OCI-LY7 (cell line): ENCODE results near the gene MOB3B. TPM values are rescaled to one million over a fixed set of nuclear protein-coding genes. Genes with fewer than 3 reads are reported as not detected.
A peak's percentile ranks its signal among the peaks of the same experiment; 100 is the strongest.

Experiments used
- BruUV-seq: library from RNA; stranded (reverse); fragments of 400-500 nt; replicated peaks from 2 replicates; lab custom pipeline; 2021; lab: Mats Ljungman, UMichigan
- CTCF ChIA-PET: fragments of 300-600 bp; sonication (Branson Sonifier 250); formaldehyde crosslinking; loops from one replicate; lab custom pipeline; 2022; ENCODE audit warnings: antibody characterized with exemption; ENCODE audit not compliant: unreplicated experiment; lab: Charles Lee
- POLR2A ChIA-PET: fragments of 300-600 bp; sonication (Branson Sonifier 250); formaldehyde crosslinking; loops from one replicate; lab custom pipeline; 2022; ENCODE audit warnings: antibody characterized with exemption; lab: Charles Lee
- DNase-seq: peaks from one replicate; pipeline ENCODE4 v3.0.0-alpha.2; 2015; ENCODE audit warnings: low spot score
- H2AFZ ChIP-seq: fragments of 200-600 bp; sonication (generic), shearing (Covaris generic); 2 replicates; pipeline ENCODE4 v1.6.1; 2014; ENCODE audit warnings: mild to moderate bottlenecking, antibody characterized with exemption, low read length, moderate library complexity
- H3K27ac ChIP-seq: fragments of 200-600 bp; sonication (generic); 2 replicates; pipeline ENCODE4 v1.5.1; 2014; ENCODE audit warnings: mixed run types, low read depth, mild to moderate bottlenecking, moderate library complexity, low read length, inconsistent platforms; ENCODE audit not compliant: poor library complexity, severe bottlenecking
- H3K36me3 ChIP-seq: fragments of 200-600 bp; sonication (generic); 2 replicates; pipeline ENCODE4 v1.6.1; 2014; ENCODE audit warnings: mild to moderate bottlenecking, antibody characterized with exemption, low read length, moderate library complexity, mixed read lengths; ENCODE audit not compliant: insufficient read depth
- H3K4me1 ChIP-seq: fragments of 200-600 bp; sonication (generic); 2 replicates; pipeline ENCODE4 v1.5.1; 2014; ENCODE audit warnings: mild to moderate bottlenecking, low read length; ENCODE audit not compliant: insufficient read depth, poor library complexity, severe bottlenecking
- H3K4me2 ChIP-seq: fragments of 200-600 bp; sonication (generic); 2 replicates; pipeline ENCODE4 v1.6.1; 2014; ENCODE audit warnings: mild to moderate bottlenecking, low read length
- H3K4me3 ChIP-seq: fragments of 200-600 bp; sonication (generic); 2 replicates; pipeline ENCODE4 v1.5.1; 2014; ENCODE audit warnings: mild to moderate bottlenecking, low read depth, low read length; ENCODE audit not compliant: poor library complexity, severe bottlenecking
- H3K79me2 ChIP-seq: fragments of 200-600 bp; sonication (generic); 2 replicates; pipeline ENCODE4 v1.6.1; 2016; ENCODE audit warnings: low read depth, mild to moderate bottlenecking, low read length, moderate library complexity, mixed read lengths; ENCODE audit not compliant: insufficient read depth
- H3K9me2 ChIP-seq: fragments of 200-600 bp; sonication (generic); 2 replicates; pipeline ENCODE4 v1.6.1; 2016; ENCODE audit warnings: mild to moderate bottlenecking, low read length, mixed read lengths; ENCODE audit not compliant: insufficient read depth
- H3K9me3 ChIP-seq: fragments of 200-600 bp; sonication (generic); 2 replicates; pipeline ENCODE4 v1.6.1; 2014; ENCODE audit warnings: mild to moderate bottlenecking, mixed run types, low read length, mixed read lengths
- H4K20me1 ChIP-seq: fragments of 200-600 bp; sonication (generic); 2 replicates; pipeline ENCODE4 v1.6.1; 2014; ENCODE audit warnings: mild to moderate bottlenecking, antibody characterized with exemption, low read length, moderate library complexity, mixed read lengths; ENCODE audit not compliant: insufficient read depth
- EZH2phosphoT487 ChIP-seq: fragments of 200-600 bp; sonication (generic); IDR thresholded peaks from 2 replicates; pipeline ENCODE4 v1.6.1; 2018; ENCODE audit warnings: low read depth, borderline replicate concordance, mild to moderate bottlenecking, mixed run types, antibody characterized with exemption, low read length, moderate library complexity, mixed read lengths
- intact Hi-C: fragments of 100-400 bp; cut with micrococcal nuclease; formaldehyde crosslinking; loops from one replicate; pipeline ENCODE4 v1.10.0; 2022; ENCODE audit not compliant: unreplicated experiment
- total RNA-seq, 2 experiments: library from RNA; depleted of rRNA in 1 of 2; stranded (reverse); fragments of >200 nt in 1 of 2; shearing (Covaris generic) in 1 of 2; gene quantifications; 2 replicates each; pipeline ENCODE4 v1.2.3, GENCODE V29; 2014 to 2022
- TF ChIP-seq, protein P1 (sequence below): fragments of 200-600 bp; sonication (generic); conservative IDR thresholded peaks from 2 replicates; pipeline ENCODE4 v1.5.1; 2014; ENCODE audit warnings: mild to moderate bottlenecking, antibody characterized with exemption, low read length, moderate library complexity, mixed read lengths

Gene MOB3B
- total RNA-seq, 2 experiments from 2014 or later: 0.04 TPM; not detected in 1

DNA sequence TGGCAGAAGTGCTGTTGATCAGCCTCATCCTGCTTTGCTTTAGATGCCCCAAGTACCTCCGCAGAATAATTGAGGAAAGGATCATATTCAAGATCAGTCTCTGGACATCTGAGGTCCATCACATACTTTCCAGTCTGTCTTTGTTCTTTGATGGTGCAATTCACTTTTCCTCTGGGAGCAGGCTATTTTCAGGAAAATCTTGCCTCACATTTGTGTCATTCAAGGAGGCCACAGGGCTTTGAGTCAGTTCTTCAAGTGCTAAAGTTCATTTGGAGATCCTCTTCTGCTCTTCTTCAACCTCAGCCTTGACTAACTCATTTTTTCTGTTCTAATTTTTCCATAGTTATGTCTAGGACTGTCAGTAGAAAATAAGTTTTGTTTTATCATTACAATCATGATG is 251.2 kb downstream of the MOB3B start:
- BruUV-seq: no TSS peak
- H3K36me3 ChIP-seq: no peaks in the 10 kb centered on the region
- no peak for DNase-seq
- no peak for TF ChIP-seq EZH2phosphoT487
- TF ChIP-seq, protein P1, sequence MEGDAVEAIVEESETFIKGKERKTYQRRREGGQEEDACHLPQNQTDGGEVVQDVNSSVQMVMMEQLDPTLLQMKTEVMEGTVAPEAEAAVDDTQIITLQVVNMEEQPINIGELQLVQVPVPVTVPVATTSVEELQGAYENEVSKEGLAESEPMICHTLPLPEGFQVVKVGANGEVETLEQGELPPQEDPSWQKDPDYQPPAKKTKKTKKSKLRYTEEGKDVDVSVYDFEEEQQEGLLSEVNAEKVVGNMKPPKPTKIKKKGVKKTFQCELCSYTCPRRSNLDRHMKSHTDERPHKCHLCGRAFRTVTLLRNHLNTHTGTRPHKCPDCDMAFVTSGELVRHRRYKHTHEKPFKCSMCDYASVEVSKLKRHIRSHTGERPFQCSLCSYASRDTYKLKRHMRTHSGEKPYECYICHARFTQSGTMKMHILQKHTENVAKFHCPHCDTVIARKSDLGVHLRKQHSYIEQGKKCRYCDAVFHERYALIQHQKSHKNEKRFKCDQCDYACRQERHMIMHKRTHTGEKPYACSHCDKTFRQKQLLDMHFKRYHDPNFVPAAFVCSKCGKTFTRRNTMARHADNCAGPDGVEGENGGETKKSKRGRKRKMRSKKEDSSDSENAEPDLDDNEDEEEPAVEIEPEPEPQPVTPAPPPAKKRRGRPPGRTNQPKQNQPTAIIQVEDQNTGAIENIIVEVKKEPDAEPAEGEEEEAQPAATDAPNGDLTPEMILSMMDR: no peak
- H3K4me3 ChIP-seq: no peak overlapping the region
- ChIA-PET CTCF (no interaction called here), POLR2A (no interaction called here)
- H4K20me1 ChIP-seq: no peaks in the 10 kb centered on the region
- H3K79me2 ChIP-seq: no peaks in the 10 kb centered on the region
- no peaks in the 10 kb centered on the region for H3K4me1 ChIP-seq
- H3K27ac ChIP-seq: no peak overlapping the region
- no peak overlapping the region for H3K4me2 ChIP-seq
- H2AFZ ChIP-seq: no peak overlapping the region
- H3K9me2 ChIP-seq: no peaks in the 10 kb centered on the region
- intact Hi-C loops: no loop called here
- H3K9me3 ChIP-seq: no peaks in the 10 kb centered on the region

GRCh38 chr9:27276193-27277030 is 253.2 kb downstream of the MOB3B start:
- Histone ChIP-seq H3K4me3 (no peak overlapping the region), H2AFZ (peak overlapping the region; percentile 65; the same call in 1 of the 2 replicates), H3K79me2 (no peaks in the 10 kb centered on the region), H3K4me2 (no peak overlapping the region), H3K27ac (no peak overlapping the region), H4K20me1 (no peaks in the 10 kb centered on the region), H3K36me3 (no peaks in the 10 kb centered on the region), H3K9me2 (no peaks in the 10 kb centered on the region), H3K4me1 (no peaks in the 10 kb centered on the region), H3K9me3 (no peaks in the 10 kb centered on the region)
- intact Hi-C loops: loop anchor here (2.0 kb wide), 2 partner anchors 244 to 534 kb away; no protein-coding TSS in a partner anchor
- CTCF ChIA-PET: no interaction called here
- no TSS peak for BruUV-seq
- POLR2A ChIA-PET: interaction anchor here (0.7 kb wide), 1 partner anchor 173 kb away, joined by 3 read pairs; no protein-coding TSS in a partner anchor
- peak; percentile 65 for DNase-seq
- TF ChIP-seq, protein P1: peak; percentile 92
- TF ChIP-seq EZH2phosphoT487: no peak

Other genes with a start within 250 kb of the MOB3B start
- not detected in 2 replicates for gene EQTN, start 232.7 kb downstream of the MOB3B start, total RNA-seq (2014; rRNA removed; shearing (Covaris generic))
- gene EQTN, start 232.7 kb downstream of the MOB3B start, total RNA-seq (2022): not detected in 2 replicates
- not detected in 2 replicates for gene IFNK, start 5.5 kb downstream of the MOB3B start, total RNA-seq (2014; rRNA removed; shearing (Covaris generic))
- not detected in 2 replicates for gene IFNK, start 5.5 kb downstream of the MOB3B start, total RNA-seq (2022)
- 9.8 and 12.3 TPM in 2 replicates for gene C9orf72, start 43.7 kb upstream of the MOB3B start, total RNA-seq (2014; rRNA removed; shearing (Covaris generic))
- 15.8 and 16.4 TPM in 2 replicates for gene C9orf72, start 43.7 kb upstream of the MOB3B start, total RNA-seq (2022)